GM21360 (cell line): Measurements from ENCODE around the gene GPC6.

ENCODE experiments used
- ATAC-seq: cut with Tn5 transposase; IDR thresholded peaks from one replicate; pipeline ENCODE4 v1.9.1; 2021; ENCODE audit warnings: mild to moderate bottlenecking, moderate library complexity; ENCODE audit not compliant: unreplicated experiment

Gene GPC6

GRCh38 chr13:93810264-93810663, 583.7 kb downstream of the GPC6 start:
- ATAC-seq, result no peak

- no peak for ATAC-seq
Measured at GRCh38 chr13:93811071-93811737, 584.6 kb downstream of the GPC6 start.

DNA sequence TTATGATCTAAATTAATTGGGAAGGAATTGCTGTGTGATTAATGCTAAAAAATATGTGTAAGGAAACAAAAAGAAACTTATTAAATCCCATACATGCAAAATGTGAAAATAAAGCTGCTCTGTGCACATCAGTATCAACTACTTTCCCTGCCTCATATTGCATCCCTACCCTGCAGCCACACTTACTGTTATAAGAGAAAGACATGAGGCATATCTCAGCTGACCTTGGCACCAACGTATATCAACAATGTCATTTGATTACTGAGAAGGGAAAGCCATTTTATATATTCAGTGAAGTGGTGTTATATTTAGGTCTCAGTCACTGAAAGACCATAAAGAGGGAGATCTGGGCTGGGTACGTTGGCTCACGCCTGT, 585.1 kb downstream of the GPC6 start:
- ATAC-seq, result no peak

DNA sequence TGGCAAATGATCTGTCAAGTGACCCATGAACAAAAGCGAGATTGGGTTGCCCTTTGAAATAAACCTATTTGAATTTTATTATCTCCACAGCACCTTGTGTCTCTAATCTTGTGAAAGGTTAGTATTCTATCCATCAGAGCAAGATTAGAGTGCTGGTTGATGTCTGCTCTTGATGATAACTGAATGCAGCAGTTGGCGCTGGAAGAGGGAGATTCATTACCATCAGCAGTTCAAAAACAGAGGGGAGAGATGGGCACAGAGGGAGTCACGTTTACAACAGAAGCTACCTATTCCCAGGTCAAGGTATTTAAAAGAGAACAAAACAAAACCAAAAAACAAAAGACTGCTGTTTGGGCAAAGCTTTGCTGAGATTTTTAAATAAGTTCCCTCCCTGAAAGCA, 588.1 kb downstream of the GPC6 start:
- no peak for ATAC-seq

DNA sequence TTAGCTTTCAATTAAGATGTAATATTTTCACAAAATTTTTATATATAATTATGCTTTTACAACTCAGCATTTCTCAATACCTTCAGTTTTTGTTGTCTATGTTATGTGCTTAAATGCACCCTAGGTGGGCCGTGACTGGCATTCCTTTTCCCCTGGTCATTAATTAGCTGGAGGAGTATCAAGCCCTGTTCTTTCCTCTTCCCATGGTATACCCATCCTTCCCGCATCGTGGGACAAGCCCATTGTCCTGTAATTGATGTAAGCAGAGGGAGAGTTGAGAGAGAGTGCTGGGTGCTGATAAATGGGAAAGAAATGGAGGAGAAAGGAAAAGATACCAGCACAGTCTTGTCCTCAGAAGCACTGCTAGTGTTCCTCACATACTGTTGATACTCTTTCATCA, 591.7 kb downstream of the GPC6 start:
- ATAC-seq, result no peak

DNA sequence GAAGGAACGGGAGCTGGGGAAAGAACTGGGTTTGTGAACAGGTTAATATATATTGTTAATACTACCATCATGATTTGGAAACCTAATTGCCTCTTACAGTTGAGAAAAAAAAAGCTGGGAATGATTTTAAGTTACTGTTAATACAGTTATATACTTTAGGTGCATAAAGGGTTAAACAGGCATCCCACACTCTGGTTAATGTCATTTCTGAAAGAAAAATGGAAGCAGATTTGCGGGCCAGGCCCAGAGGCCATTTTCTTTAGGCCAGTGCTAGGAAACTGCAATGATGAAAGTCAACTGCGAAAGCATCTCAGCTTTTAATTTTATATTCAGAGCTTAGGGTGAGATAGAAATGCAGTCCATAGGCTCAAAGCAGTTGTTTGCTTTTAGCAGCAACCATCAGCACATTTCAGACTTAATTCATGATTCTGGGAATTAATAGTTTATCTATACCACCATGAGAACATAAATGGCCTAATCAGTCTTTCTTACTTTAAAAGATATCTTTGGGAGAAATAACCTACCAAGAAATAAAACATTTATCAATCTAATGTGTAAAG, 592.8 kb downstream of the GPC6 start:
- no peak for ATAC-seq

DNA sequence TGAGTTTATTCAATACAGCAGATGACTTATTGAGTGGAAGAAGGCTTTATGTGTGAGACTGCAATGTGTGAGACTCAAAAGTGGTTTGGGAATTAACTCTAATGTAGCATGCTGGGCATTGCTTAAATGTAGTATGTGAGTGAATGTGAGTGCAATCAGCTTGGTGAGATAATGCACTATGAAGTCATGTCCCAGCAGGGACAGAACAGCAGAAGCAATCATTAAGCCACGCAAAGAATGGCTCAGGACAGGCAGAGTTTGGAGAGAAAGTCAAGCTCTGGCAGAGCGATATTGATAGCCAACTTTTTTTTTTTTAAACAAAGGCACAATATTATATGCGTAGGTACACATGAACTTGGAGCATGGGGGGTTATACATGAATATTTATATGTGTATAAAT, 597.7 kb downstream of the GPC6 start:
- no peak for ATAC-seq

- no peak for ATAC-seq
Measured at GRCh38 chr13:93834051-93834450, 607.4 kb downstream of the GPC6 start.

- no peak for ATAC-seq
Measured at GRCh38 chr13:93843082-93843481, 616.5 kb downstream of the GPC6 start.

GRCh38 chr13:93847162-93847561, 620.6 kb downstream of the GPC6 start:
- ATAC-seq, result no peak

GRCh38 chr13:93848247-93848646, 621.6 kb downstream of the GPC6 start:
- no peak for ATAC-seq

- no peak for ATAC-seq
Measured at GRCh38 chr13:93851236-93851635, 624.6 kb downstream of the GPC6 start.

DNA sequence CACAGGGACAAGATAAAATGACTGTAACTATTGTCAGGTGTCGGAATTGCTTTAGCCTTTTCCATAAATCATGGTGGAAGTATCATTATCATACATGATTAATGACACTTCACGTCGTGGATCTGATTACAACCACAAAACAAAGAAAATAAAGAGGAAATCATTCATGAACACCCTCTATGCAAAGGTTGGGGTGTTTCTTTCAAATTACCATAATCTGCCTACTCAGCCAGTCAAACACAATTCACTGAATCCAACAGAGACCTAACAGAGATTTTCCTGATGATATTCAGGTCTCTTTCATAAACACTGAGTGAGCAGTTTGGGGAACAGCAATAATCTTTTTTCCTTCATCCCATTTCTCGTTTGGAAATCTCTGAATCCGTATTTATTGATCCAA, 627.3 kb downstream of the GPC6 start:
- ATAC-seq, result no peak

- ATAC-seq, result no peak
Measured at GRCh38 chr13:93857126-93857525, 630.5 kb downstream of the GPC6 start.

- no peak for ATAC-seq
Measured at GRCh38 chr13:93859716-93860115, 633.1 kb downstream of the GPC6 start.

DNA sequence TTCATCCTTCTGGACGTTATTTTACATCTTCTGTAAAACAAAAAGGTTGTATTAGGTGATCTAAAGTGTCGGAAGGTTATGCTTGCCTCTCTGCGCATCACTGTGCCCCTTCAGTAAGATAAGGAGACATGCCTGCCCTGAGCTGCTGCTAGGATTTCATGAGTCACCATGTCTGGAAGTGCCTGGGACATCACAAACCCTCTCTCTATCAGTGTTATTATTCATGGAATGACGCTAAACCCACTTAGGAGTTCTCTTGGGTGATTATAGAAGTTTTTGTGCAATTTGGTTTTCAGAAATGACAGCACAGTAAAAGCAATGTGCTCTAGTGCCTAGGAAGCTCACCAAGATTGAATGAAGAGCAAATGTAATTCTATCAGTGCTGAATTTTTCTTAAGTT, 635.2 kb downstream of the GPC6 start:
- ATAC-seq, result no peak

GRCh38 chr13:93862259-93862658, 635.7 kb downstream of the GPC6 start:
- no peak for ATAC-seq

- no peak for ATAC-seq
Measured at GRCh38 chr13:93865235-93865634, 638.6 kb downstream of the GPC6 start.

- no peak for ATAC-seq
Measured at GRCh38 chr13:93867481-93867880, 640.9 kb downstream of the GPC6 start.

GRCh38 chr13:93872376-93872775, 645.8 kb downstream of the GPC6 start:
- ATAC-seq, result no peak

DNA sequence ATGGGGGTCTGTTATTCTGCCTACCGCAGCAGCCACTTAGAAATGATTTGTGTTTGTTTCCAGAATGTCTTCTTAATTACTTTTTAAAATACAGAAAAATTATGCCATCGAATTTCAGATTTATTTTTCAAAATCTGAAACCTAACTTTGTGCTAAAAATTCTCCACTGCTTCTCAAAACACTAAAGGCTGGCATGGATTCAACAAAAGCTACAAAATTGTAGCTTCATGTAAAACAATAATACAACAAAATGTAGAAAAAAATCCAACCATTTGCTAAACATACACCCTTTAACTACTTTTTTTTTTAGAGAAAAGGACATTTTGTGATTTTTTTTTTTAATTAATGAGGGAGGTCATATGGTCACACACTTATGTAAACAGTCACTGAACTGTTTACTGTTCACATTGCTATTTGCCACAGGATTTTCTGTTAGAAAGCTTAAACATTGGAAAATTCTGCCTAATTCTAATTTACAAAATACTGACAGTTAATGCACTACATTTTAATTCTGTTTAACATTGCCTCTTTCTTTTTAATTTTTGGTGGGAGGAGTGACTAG, 646.3 kb downstream of the GPC6 start:
- no peak for ATAC-seq

GRCh38 chr13:93875547-93875946, 648.9 kb downstream of the GPC6 start:
- ATAC-seq, result no peak

DNA sequence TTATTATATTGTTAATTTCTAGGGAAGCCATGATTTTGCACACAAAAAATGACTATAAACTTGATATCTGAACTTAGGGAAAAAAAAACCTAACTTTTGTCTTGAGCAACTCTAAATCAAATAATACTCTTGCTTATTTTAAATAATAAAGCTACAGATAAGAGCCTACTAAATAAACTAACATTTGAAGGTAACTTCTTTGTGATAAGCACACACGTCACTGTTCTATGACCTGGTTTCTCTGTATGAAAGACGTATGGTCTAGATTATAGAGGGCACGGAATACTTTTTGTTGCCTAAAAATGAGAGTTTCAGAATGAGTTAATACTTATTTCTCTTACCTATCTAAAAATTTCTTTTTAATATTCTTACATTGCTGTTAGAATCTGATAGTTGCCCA, 649.6 kb downstream of the GPC6 start:
- ATAC-seq, result no peak
